ENCODE results near the gene TTC13. TPM values are rescaled to one million over a fixed set of nuclear protein-coding genes. Genes with fewer than 3 reads are reported as not detected.

Gene TTC13
- total RNA-seq, 4 donors from 2014 or later: 8.4 to 27.0 (median 11.5) TPM

GRCh38 chr1:230879778-230880177 is 98.9 kb downstream of the TTC13 start:
- TF ChIP-seq POLR2AphosphoS5 (IDR thresholded peaks at IDR 0.05) (no peak), POLR2A (IDR thresholded peaks at IDR 0.05; ENCODE audit: low read depth) (no peak), CTCF (IDR thresholded peaks at IDR 0.05) (no peak), EP300 (IDR thresholded peaks at IDR 0.05) (no peak)
- Histone ChIP-seq H3K36me3 (no peaks in the 10 kb centered on the region), H3K4me1 (peaks cover 3 to 40% (median 26%) of the 10 kb centered on the region in 4 donors), H3K27me3 (peaks cover 0 to 6% (median 0%) of the 10 kb centered on the region in 4 donors), H3K27ac (replicated peaks in 1 of 4) (no peak overlapping the region), H3K9me3 (peaks cover 0 to 6% (median 5%) of the 10 kb centered on the region in 4 donors), H3K4me3 (no peak overlapping the region)
- WGBS: 65% methylated on average over 8 of the region's 8 CpGs
- intact Hi-C loops (cut with DNase I): no loop called here
- no peak for DNase-seq (ENCODE audit: extremely low spot score)

GRCh38 chr1:230878591-230878990 is 100.1 kb downstream of the TTC13 start:
- WGBS: 22% methylated on average over 5 of the region's 5 CpGs
- peak overlapping the region; percentile 37 to 68 (median 64) for H3K27ac ChIP-seq (replicated peaks in 1 of 4)
- TF ChIP-seq POLR2A (IDR thresholded peaks at IDR 0.05; ENCODE audit: low read depth) (no peak), POLR2AphosphoS5 (IDR thresholded peaks at IDR 0.05) (peak; percentile 60 to 77)
- no peaks in the 10 kb centered on the region for H3K9me3 ChIP-seq
- H3K36me3 ChIP-seq: no peaks in the 10 kb centered on the region
- H3K27me3 ChIP-seq: peaks cover 0 to 6% (median 0%) of the 10 kb centered on the region in 4 donors
- H3K4me1 ChIP-seq: peaks cover 3 to 45% (median 25%) of the 10 kb centered on the region in 4 donors
- intact Hi-C loops (cut with DNase I): no loop called here
- DNase-seq (ENCODE audit: extremely low spot score): no peak
- peak overlapping the region in 1 of 4 donors; percentile 20 for H3K4me3 ChIP-seq

- Histone ChIP-seq H3K27ac (replicated peaks in 1 of 4) (peak overlapping the region; percentile 37 to 68 (median 64)), H3K27me3 (peaks cover 0 to 6% (median 0%) of the 10 kb centered on the region in 4 donors), H3K9me3 (no peaks in the 10 kb centered on the region), H3K4me3 (no peak overlapping the region), H3K4me1 (peaks cover 3 to 45% (median 24%) of the 10 kb centered on the region in 4 donors), H3K36me3 (no peaks in the 10 kb centered on the region)
- 99% methylated on average over 4 of the region's 4 CpGs for WGBS
- intact Hi-C loops (cut with DNase I): no loop called here
- TF ChIP-seq EP300 (IDR thresholded peaks at IDR 0.05) (no peak), POLR2A (IDR thresholded peaks at IDR 0.05; ENCODE audit: low read depth) (no peak), POLR2AphosphoS5 (IDR thresholded peaks at IDR 0.05) (no peak), CTCF (IDR thresholded peaks at IDR 0.05) (no peak)
- DNase-seq (ENCODE audit: extremely low spot score): no peak
These were observed 100.6 kb downstream of the TTC13 start for GRCh38 chr1:230877924-230878590.

- 94% methylated on average over 14 of the region's 14 CpGs for WGBS
- Histone ChIP-seq H3K9me3 (no peaks in the 10 kb centered on the region), H3K4me1 (peaks cover 3 to 45% (median 24%) of the 10 kb centered on the region in 4 donors), H3K27me3 (peaks cover 0 to 4% (median 0%) of the 10 kb centered on the region in 4 donors), H3K4me3 (no peak overlapping the region), H3K27ac (replicated peaks in 1 of 4) (peak overlapping the region in 1 of 4 donors; percentile 68), H3K36me3 (no peaks in the 10 kb centered on the region)
- no peak for TF ChIP-seq CTCF (IDR thresholded peaks at IDR 0.05)
- TF ChIP-seq EP300 (IDR thresholded peaks at IDR 0.05): no peak
- TF ChIP-seq POLR2AphosphoS5 (IDR thresholded peaks at IDR 0.05): no peak
- no peak for TF ChIP-seq POLR2A (IDR thresholded peaks at IDR 0.05; ENCODE audit: low read depth)
- DNase-seq (ENCODE audit: extremely low spot score): no peak
- intact Hi-C loops (cut with DNase I): no loop called here
These were observed 101.3 kb downstream of the TTC13 start for GRCh38 chr1:230877146-230877923.

GRCh38 chr1:230876660-230877059 is 102.0 kb downstream of the TTC13 start:
- no peaks in the 10 kb centered on the region for H3K27me3 ChIP-seq
- H3K9me3 ChIP-seq: no peaks in the 10 kb centered on the region
- no peak overlapping the region for H3K4me3 ChIP-seq
- no peak for TF ChIP-seq POLR2A (IDR thresholded peaks at IDR 0.05; ENCODE audit: low read depth)
- no peak for TF ChIP-seq EP300 (IDR thresholded peaks at IDR 0.05)
- no peak for TF ChIP-seq POLR2AphosphoS5 (IDR thresholded peaks at IDR 0.05)
- TF ChIP-seq CTCF (IDR thresholded peaks at IDR 0.05): no peak
- H3K4me1 ChIP-seq: peaks cover 3 to 45% (median 24%) of the 10 kb centered on the region in 4 donors
- H3K27ac ChIP-seq (replicated peaks in 1 of 4): no peak overlapping the region
- intact Hi-C loops (cut with DNase I): no loop called here
- no peaks in the 10 kb centered on the region for H3K36me3 ChIP-seq
- DNase-seq (ENCODE audit: extremely low spot score): no peak
- WGBS: 87% methylated on average over 6 of the region's 6 CpGs
